ENCODE data around the gene CDKAL1.
"Not testable (repeated sequence)": the region's sequence is repeated elsewhere in the genome, so short reads cannot be mapped to it uniquely, and the experiment has no call there.

GRCh38 chr6:20525208-20525607 is 9.0 kb upstream of the CDKAL1 start:
- TF ChIP-seq POLR2A (IDR thresholded peaks at IDR 0.05), result not testable (repeated sequence)
- TF ChIP-seq, protein P1, sequence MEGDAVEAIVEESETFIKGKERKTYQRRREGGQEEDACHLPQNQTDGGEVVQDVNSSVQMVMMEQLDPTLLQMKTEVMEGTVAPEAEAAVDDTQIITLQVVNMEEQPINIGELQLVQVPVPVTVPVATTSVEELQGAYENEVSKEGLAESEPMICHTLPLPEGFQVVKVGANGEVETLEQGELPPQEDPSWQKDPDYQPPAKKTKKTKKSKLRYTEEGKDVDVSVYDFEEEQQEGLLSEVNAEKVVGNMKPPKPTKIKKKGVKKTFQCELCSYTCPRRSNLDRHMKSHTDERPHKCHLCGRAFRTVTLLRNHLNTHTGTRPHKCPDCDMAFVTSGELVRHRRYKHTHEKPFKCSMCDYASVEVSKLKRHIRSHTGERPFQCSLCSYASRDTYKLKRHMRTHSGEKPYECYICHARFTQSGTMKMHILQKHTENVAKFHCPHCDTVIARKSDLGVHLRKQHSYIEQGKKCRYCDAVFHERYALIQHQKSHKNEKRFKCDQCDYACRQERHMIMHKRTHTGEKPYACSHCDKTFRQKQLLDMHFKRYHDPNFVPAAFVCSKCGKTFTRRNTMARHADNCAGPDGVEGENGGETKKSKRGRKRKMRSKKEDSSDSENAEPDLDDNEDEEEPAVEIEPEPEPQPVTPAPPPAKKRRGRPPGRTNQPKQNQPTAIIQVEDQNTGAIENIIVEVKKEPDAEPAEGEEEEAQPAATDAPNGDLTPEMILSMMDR (IDR thresholded peaks at IDR 0.05), result not testable (repeated sequence)
